ENCODE data around the gene ZNF26.

The ZNF26 gene

GRCh38 chr12:133063556-133063955, 77.4 kb downstream of the ZNF26 start:
- DNase-seq, result no peak

- no peak for DNase-seq
These were observed 87.7 kb downstream of the ZNF26 start for GRCh38 chr12:133073836-133074235.

All from hematopoietic multipotent progenitor cell treated with erythropoietin and hydrocortisone succinate and interleukin-3 and kit ligand, for 6 days (in vitro differentiated cells).